ENCODE results near the gene PCGF5. TPM values are rescaled to one million over a fixed set of nuclear protein-coding genes. Genes with fewer than 3 reads are reported as not detected.

Gene PCGF5
- total RNA-seq, 1 donor from 2014 or later: 31.2 TPM

DNA sequence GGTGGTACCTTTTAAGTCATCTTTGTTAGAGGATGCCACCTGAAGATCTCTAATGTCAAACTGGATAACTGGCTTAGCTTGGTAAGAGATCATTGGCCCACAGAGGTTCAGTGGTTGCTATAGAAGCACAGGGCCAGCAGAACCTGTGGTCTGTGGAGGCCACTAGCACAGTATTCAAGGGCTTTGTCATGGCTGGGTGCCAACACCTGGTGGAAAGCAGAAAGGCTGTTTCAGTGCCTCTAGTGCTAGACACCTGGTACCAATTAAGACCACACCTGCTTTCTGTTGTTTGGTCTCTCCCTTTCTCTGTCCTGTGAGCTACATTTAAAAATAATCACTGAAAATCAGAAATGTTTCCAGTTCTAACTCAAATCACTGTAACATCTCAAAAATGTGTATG lies 10.0 kb upstream of the PCGF5 start:
- H3K4me1 Mint-ChIP-seq (ENCODE audit: unreplicated experiment): no peaks in the 10 kb centered on the region
- no peaks in the 10 kb centered on the region for H3K27me3 Mint-ChIP-seq (ENCODE audit: unreplicated experiment)
- TF ChIP-seq, protein P1, sequence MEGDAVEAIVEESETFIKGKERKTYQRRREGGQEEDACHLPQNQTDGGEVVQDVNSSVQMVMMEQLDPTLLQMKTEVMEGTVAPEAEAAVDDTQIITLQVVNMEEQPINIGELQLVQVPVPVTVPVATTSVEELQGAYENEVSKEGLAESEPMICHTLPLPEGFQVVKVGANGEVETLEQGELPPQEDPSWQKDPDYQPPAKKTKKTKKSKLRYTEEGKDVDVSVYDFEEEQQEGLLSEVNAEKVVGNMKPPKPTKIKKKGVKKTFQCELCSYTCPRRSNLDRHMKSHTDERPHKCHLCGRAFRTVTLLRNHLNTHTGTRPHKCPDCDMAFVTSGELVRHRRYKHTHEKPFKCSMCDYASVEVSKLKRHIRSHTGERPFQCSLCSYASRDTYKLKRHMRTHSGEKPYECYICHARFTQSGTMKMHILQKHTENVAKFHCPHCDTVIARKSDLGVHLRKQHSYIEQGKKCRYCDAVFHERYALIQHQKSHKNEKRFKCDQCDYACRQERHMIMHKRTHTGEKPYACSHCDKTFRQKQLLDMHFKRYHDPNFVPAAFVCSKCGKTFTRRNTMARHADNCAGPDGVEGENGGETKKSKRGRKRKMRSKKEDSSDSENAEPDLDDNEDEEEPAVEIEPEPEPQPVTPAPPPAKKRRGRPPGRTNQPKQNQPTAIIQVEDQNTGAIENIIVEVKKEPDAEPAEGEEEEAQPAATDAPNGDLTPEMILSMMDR (IDR thresholded peaks at IDR 0.05): no peak
- no peaks in the 10 kb centered on the region for H3K9me3 Mint-ChIP-seq (ENCODE audit: unreplicated experiment)
- H3K36me3 Mint-ChIP-seq (ENCODE audit: unreplicated experiment): no peaks in the 10 kb centered on the region
- no peak overlapping the region for H3K4me3 Mint-ChIP-seq (ENCODE audit: unreplicated experiment)
- DNase-seq (ENCODE audit: extremely low spot score, unreplicated experiment): no peak
- no peak overlapping the region for H3K27ac Mint-ChIP-seq (ENCODE audit: unreplicated experiment)

DNA sequence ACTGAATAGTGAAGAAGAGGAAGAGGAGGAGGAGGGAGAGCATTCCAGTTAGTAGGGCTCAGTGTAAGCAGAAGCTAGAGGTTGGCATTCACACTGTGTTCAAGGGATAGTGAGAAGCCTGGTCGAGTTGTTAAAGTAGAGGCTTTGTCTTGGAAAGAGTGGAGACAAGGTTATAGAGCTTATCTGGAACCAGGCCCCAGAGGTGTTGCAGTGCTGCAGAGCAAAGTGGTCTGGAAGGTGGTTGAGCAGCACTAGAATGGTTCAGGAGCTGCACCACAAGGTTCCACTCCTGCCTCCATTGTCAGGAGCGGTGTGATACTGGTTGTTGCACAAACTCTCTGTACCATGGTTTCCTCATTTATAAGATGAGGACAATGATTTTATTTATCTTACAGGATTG lies 8.8 kb upstream of the PCGF5 start:
- no peaks in the 10 kb centered on the region for H3K9me3 Mint-ChIP-seq (ENCODE audit: unreplicated experiment)
- H3K27ac Mint-ChIP-seq (ENCODE audit: unreplicated experiment): no peak overlapping the region
- H3K4me3 Mint-ChIP-seq (ENCODE audit: unreplicated experiment): no peak overlapping the region
- DNase-seq (ENCODE audit: extremely low spot score, unreplicated experiment): no peak
- TF ChIP-seq, protein P1 (IDR thresholded peaks at IDR 0.05): no peak
- H3K4me1 Mint-ChIP-seq (ENCODE audit: unreplicated experiment): no peaks in the 10 kb centered on the region
- no peaks in the 10 kb centered on the region for H3K27me3 Mint-ChIP-seq (ENCODE audit: unreplicated experiment)
- H3K36me3 Mint-ChIP-seq (ENCODE audit: unreplicated experiment): no peaks in the 10 kb centered on the region

DNA sequence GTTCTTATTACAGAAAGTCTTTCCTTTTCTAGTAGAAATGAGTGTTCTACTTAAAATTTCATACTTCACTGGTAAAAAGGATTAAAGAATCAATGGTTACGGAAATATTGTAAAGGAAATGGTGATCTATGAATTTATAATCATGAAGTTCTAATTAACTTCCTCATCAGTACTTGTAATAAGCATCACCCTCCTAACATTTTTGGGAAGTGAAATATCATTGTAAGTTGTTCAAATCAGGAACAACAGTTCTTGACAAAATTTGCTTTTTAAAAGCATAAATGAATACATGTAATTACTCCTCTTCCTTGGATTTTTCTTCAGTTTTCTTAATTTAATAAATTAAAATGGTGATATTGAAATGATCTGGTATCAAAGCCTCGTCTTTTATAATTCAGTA lies 5.6 kb upstream of the PCGF5 start:
- H3K4me1 Mint-ChIP-seq (ENCODE audit: unreplicated experiment): peaks cover 4% of the 10 kb centered on the region
- H3K36me3 Mint-ChIP-seq (ENCODE audit: unreplicated experiment): no peaks in the 10 kb centered on the region
- no peak for DNase-seq (ENCODE audit: extremely low spot score, unreplicated experiment)
- no peaks in the 10 kb centered on the region for H3K27me3 Mint-ChIP-seq (ENCODE audit: unreplicated experiment)
- H3K9me3 Mint-ChIP-seq (ENCODE audit: unreplicated experiment): no peaks in the 10 kb centered on the region
- TF ChIP-seq, protein P1 (IDR thresholded peaks at IDR 0.05): no peak
- H3K27ac Mint-ChIP-seq (ENCODE audit: unreplicated experiment): no peak overlapping the region
- H3K4me3 Mint-ChIP-seq (ENCODE audit: unreplicated experiment): no peak overlapping the region

DNA sequence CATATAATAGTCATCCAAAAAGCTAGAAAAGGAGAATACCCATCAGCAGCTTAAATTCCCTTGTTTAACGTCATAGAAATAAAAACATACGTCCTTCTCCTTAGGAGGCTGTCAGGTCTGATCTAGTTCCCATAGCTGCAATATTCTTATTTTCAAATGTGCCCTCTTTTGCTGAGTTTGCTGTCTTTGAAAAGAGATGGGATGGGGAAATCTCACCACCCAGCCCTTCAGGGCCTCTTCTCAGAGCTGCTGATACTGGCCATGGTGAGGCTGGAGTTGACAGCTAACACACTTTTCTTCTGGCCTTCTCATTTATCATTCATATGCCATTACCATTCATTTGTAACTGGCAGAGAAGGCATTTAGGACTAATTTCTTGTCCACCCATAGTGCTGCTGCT lies 5.1 kb upstream of the PCGF5 start:
- Mint-ChIP-seq H3K27me3 (ENCODE audit: unreplicated experiment) (no peaks in the 10 kb centered on the region), H3K4me1 (ENCODE audit: unreplicated experiment) (peaks cover 7% of the 10 kb centered on the region), H3K27ac (ENCODE audit: unreplicated experiment) (no peak overlapping the region), H3K4me3 (ENCODE audit: unreplicated experiment) (no peak overlapping the region), H3K36me3 (ENCODE audit: unreplicated experiment) (no peaks in the 10 kb centered on the region), H3K9me3 (ENCODE audit: unreplicated experiment) (no peaks in the 10 kb centered on the region)
- TF ChIP-seq, protein P1 (IDR thresholded peaks at IDR 0.05): no peak
- DNase-seq (ENCODE audit: extremely low spot score, unreplicated experiment): no peak

DNA sequence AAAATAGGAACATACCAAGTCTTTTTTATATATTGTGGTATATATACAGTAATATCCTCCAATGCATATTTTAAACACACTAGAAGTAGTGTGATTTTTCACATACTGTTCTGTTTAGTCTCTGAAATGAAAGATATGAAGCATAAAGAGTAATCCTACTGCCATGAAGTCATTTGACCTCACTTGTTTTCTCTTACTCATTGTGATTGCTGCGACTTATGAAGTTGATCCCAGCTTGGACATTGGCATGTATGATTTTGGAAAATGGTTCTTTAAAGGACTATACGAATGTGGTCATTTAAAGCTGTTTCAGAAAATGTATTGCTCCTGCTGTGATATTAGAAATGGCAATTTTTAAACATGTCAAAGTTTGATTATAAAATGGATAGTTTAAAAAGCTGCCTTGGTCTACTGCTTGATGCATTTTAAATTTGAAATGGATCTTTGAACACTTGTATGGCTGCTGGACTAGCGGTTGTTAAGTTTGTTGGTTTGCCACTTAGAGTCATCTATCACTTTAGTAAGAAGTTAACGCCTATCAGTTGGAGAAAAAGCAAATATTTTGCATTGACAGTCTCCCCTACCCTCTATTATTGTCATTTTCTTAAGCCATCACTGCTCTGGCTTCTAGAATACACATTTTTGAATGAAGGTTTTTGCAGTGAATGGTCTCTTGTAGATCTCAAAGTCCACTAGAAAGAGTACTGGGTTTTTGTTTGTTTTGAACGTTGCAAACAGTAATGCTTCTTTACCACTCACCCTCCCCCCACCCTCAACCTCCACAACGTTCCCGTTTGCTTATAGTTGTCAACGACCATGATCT lies 881 bp upstream of the PCGF5 start:
- Mint-ChIP-seq H3K27me3 (ENCODE audit: unreplicated experiment) (no peaks in the 10 kb centered on the region), H3K4me3 (ENCODE audit: unreplicated experiment) (peak overlapping the region; percentile 73), H3K9me3 (ENCODE audit: unreplicated experiment) (no peaks in the 10 kb centered on the region), H3K27ac (ENCODE audit: unreplicated experiment) (peak overlapping the region; percentile 13), H3K36me3 (ENCODE audit: unreplicated experiment) (peaks cover 6% of the 10 kb centered on the region), H3K4me1 (ENCODE audit: unreplicated experiment) (peaks cover 34% of the 10 kb centered on the region)
- DNase-seq (ENCODE audit: extremely low spot score, unreplicated experiment): no peak
- TF ChIP-seq, protein P1 (IDR thresholded peaks at IDR 0.05): no peak
